ENCODE results near the gene GPHN. TPM values are rescaled to one million over a fixed set of nuclear protein-coding genes. Genes with fewer than 3 reads are reported as not detected.

GPHN gene
- total and polyA plus RNA-seq, 10 of the 15 experiments (the other 5 are each of a cell fraction or from before 2014, with no cell fraction given), result 22.3 to 48.8 (median 33.1) TPM

DNA sequence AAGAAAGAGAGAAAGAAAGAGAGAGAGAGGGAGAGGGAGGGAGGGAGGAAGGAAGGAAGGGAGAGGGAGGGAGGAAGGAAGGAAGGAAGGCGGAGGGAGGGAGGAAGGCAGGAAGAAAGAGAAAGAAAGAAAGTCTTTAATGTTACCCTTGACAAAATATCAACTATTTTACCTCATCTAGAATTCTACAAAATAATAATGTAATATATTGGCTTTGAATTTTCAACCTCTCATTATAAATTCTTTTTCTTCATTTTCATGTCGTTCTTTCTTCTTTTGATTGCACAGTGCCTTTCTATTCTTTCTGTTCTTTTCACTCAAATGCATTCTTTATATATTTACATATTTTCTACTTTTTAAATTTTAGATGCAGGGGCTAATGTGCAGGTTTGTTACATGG, 621.8 kb downstream of the GPHN start (continued):
- TF ChIP-seq PAX8 (IDR thresholded peaks at IDR 0.05), result no peak

DNA sequence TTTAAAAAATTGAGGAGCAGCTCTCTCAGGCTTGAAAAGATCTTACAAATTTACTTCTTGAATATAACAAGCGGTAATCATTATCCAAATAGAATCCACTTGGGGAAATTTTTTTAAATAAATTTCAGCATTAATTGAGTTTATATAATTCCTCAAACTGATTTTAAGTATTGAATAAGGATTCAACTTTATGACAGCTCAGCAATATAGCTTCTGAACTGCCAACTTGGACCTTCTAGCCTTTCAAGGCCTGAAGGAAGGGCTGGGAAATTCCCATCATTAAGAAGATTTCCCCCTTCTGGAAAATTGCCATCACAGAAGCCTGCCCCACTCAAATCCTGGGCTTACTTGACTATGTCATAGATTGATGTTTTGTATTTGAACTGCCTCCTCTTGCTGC, 623.7 kb downstream of the GPHN start:
- no peak overlapping the region for H2AFZ ChIP-seq (ENCODE audit: control insufficient read depth, low read depth, low read length)
- in situ Hi-C loops (cut with MboI), result no loop called here
- no peak overlapping the region for H3K4me2 ChIP-seq (ENCODE audit: control insufficient read depth, insufficient read depth)
- H3K4me3 ChIP-seq, result no peak overlapping the region
- H3K4me1 ChIP-seq (ENCODE audit: control insufficient read depth, insufficient read depth, low read length), result no peaks in the 10 kb centered on the region
- no peaks in the 10 kb centered on the region for H3K27me3 ChIP-seq (replicated peaks in 1 of 2; ENCODE audit: control insufficient read depth in 2 of 2, insufficient read depth in 2 of 2, low read length in 1 of 2)
- H3K36me3 ChIP-seq (ENCODE audit: control insufficient read depth in 2 of 2, insufficient read depth in 2 of 2, low read length in 1 of 2), result no peaks in the 10 kb centered on the region; a peak in 1 of 4 replicates
- no peak overlapping the region for H3K27ac ChIP-seq (ENCODE audit: control insufficient read depth, insufficient read depth)
- no peak for ATAC-seq
- intact Hi-C loops (cut with micrococcal nuclease; ENCODE audit: unreplicated experiment), result no loop called here
- CTCF ChIA-PET, result interaction anchor here (1.9 kb wide), 1 partner anchor 11 kb away, joined by 8 read pairs; no protein-coding TSS in a partner anchor
- BruUV-seq (replicated peaks), result no TSS peak
- H3K79me2 ChIP-seq (ENCODE audit: control insufficient read depth, insufficient read depth, low read length), result no peaks in the 10 kb centered on the region
- 100% methylated on average over 1 of the region's 1 CpG for whole genome bisulfite sequencing (ENCODE audit: insufficient coverage, insufficient replicate concordance, low lambda C conversion rate, missing lambda C conversion rate)
- TF ChIP-seq JUND (IDR thresholded peaks at IDR 0.05; ENCODE audit: low read depth, low read length) (no peak), HCFC1 (IDR thresholded peaks at IDR 0.05; ENCODE audit: low read length) (no peak), POLR2AphosphoS2 (IDR thresholded peaks at IDR 0.05; ENCODE audit: low read depth, low read length) (no peak), CREM (IDR thresholded peaks at IDR 0.05; ENCODE audit: low read depth) (no peak), SUZ12 (IDR thresholded peaks at IDR 0.05; ENCODE audit: unreplicated experiment) (no peak), FOXK2 (IDR thresholded peaks at IDR 0.05) (no peak), SRF (IDR thresholded peaks at IDR 0.05; ENCODE audit: low read depth in 2 of 2, low read length in 2 of 2) (no peak), PAX5 (IDR thresholded peaks at IDR 0.05; ENCODE audit: borderline replicate concordance, low read depth, low read length) (no peak), TBL1XR1 (IDR thresholded peaks at IDR 0.05; ENCODE audit: low read depth, low read length) (no peak), EZH2 (IDR thresholded peaks at IDR 0.05; ENCODE audit: borderline replicate concordance, control insufficient read depth, low read depth, low read length) (no peak), NR2C1 (IDR thresholded peaks at IDR 0.05) (no peak)
- no peak for DNase-seq (ENCODE audit: low read depth, low spot score)
- SMC1A ChIA-PET (ENCODE audit: uncharacterized antibody, unreplicated experiment), result interaction anchor here (1.8 kb wide), 1 partner anchor 11 kb away, joined by 4 read pairs; no protein-coding TSS in a partner anchor
- POLR2A ChIA-PET, result no interaction called here
- no peaks in the 10 kb centered on the region for H3K9me3 ChIP-seq (replicated peaks; ENCODE audit: control insufficient read depth, insufficient read depth, low read length)
- no peak overlapping the region for H3K9ac ChIP-seq (ENCODE audit: control insufficient read depth, insufficient read depth, low read length)
- no peaks in the 10 kb centered on the region for H4K20me1 ChIP-seq (ENCODE audit: control insufficient read depth, insufficient read depth)
- RAD21 ChIA-PET (ENCODE audit: unreplicated experiment), result no interaction called here
- FAIRE-seq, result no peak
